Neural cell (in vitro differentiated cells): ENCODE measurements around the gene FGF1. TPM values are rescaled to one million over a fixed set of nuclear protein-coding genes. Genes with fewer than 3 reads are reported as not detected.

Experiments
- H2AFZ ChIP-seq: fragments of 200-600, 300-800 bp; sonication (generic), shearing (Covaris generic); 2 replicates; pipeline ENCODE4 v1.6.0; 2014; ENCODE audit warnings: low read depth, mild to moderate bottlenecking, antibody characterized with exemption, low read length, moderate library complexity
- H3F3A ChIP-seq: fragments of 200-600 bp; shearing (Covaris generic); 2 replicates; pipeline ENCODE4 v1.6.1; 2016; ENCODE audit warnings: mild to moderate bottlenecking, moderate library complexity, mixed read lengths, antibody characterized with exemption, low read length; ENCODE audit not compliant: insufficient read depth, poor library complexity, severe bottlenecking
- H3K27ac ChIP-seq: fragments of 200-600, 300-800 bp; sonication (generic), shearing (Covaris generic); 2 replicates; pipeline ENCODE4 v1.5.1; 2014; ENCODE audit warnings: mild to moderate bottlenecking, low read length, moderate library complexity
- H3K27me3 ChIP-seq: fragments of 300-800, 200-600 bp; sonication (generic), shearing (Covaris generic); 2 replicates; pipeline ENCODE4 v1.6.0; 2014; ENCODE audit warnings: mild to moderate bottlenecking, low read depth, low read length, moderate library complexity; ENCODE audit not compliant: insufficient read depth
- H3K36me3 ChIP-seq: fragments of 300-800, 200-600 bp; sonication (generic), shearing (Covaris generic); 2 replicates; pipeline ENCODE4 v1.5.1; 2014; ENCODE audit warnings: mild to moderate bottlenecking, antibody characterized with exemption, low read length, moderate library complexity; ENCODE audit not compliant: insufficient read depth
- H3K4me2 ChIP-seq: fragments of 300-800, 200-600 bp; sonication (generic), shearing (Covaris generic); 2 replicates; pipeline ENCODE4 v1.6.0; 2014; ENCODE audit warnings: mild to moderate bottlenecking, low read length
- H3K4me3 ChIP-seq: fragments of 300-800, 200-600 bp; sonication (generic), shearing (Covaris generic); 2 replicates; pipeline ENCODE4 v1.5.1; 2014; ENCODE audit warnings: mild to moderate bottlenecking, low read length, moderate library complexity
- H3K79me2 ChIP-seq: fragments of 200-600 bp; shearing (Covaris generic); replicated peaks from 2 replicates; pipeline ENCODE4 v1.6.0; 2014; ENCODE audit warnings: mild to moderate bottlenecking, low read length, moderate library complexity; ENCODE audit not compliant: insufficient read depth
- H3K9ac ChIP-seq: fragments of 300-800, 200-600 bp; sonication (generic), shearing (Covaris generic); 2 replicates; pipeline ENCODE4 v1.6.1; 2016; ENCODE audit warnings: mild to moderate bottlenecking, low read length, mixed read lengths
- H3K9me2 ChIP-seq: fragments of 200-600 bp; shearing (Covaris generic); 2 replicates; pipeline ENCODE4 v1.6.1; 2016; ENCODE audit warnings: mild to moderate bottlenecking, low read length, mixed read lengths; ENCODE audit not compliant: insufficient read depth
- H3K9me3 ChIP-seq: fragments of 200-600, 300-800 bp; sonication (generic), shearing (Covaris generic); 2 replicates; pipeline ENCODE4 v1.6.1; 2016; ENCODE audit warnings: mild to moderate bottlenecking, mixed run types, low read length, moderate library complexity, mixed read lengths
- H4K20me1 ChIP-seq: fragments of 200-600 bp; shearing (Covaris generic); 2 replicates; pipeline ENCODE4 v1.6.1; 2016; ENCODE audit warnings: mild to moderate bottlenecking, mixed run types; ENCODE audit not compliant: insufficient read depth
- CTCF ChIP-seq: fragments of 450-650 bp; IDR thresholded peaks from 2 replicates; pipeline ENCODE4 v1.5.1; 2014; ENCODE audit warnings: antibody characterized with exemption, mild to moderate bottlenecking, moderate library complexity; ENCODE audit not compliant: poor library complexity, severe bottlenecking
- EP300 ChIP-seq: fragments of 450-650 bp; conservative IDR thresholded peaks from 2 replicates; pipeline ENCODE4 v1.6.1; 2014; ENCODE audit warnings: antibody characterized with exemption, mild to moderate bottlenecking, moderate library complexity; ENCODE audit not compliant: poor library complexity, severe bottlenecking
- EZH2 ChIP-seq: fragments of 200-600, 300-800 bp; shearing (Covaris generic), sonication (generic); IDR thresholded peaks from 2 replicates; pipeline ENCODE4 v1.6.1; 2014; ENCODE audit warnings: antibody characterized with exemption, low read length, borderline replicate concordance, mild to moderate bottlenecking; ENCODE audit not compliant: insufficient read depth, poor library complexity, severe bottlenecking
- MXI1 ChIP-seq: fragments of 450-650 bp; conservative IDR thresholded peaks from 2 replicates; pipeline ENCODE4 v1.6.1; 2014; ENCODE audit warnings: antibody characterized with exemption, mild to moderate bottlenecking; ENCODE audit not compliant: poor library complexity, severe bottlenecking
- POLR2AphosphoS5 ChIP-seq: IDR thresholded peaks from 2 replicates; pipeline ENCODE4 v1.6.1; 2012
- RAD21 ChIP-seq: fragments of 450-650 bp; conservative IDR thresholded peaks from 2 replicates; pipeline ENCODE4 v1.6.1; 2014; ENCODE audit warnings: antibody characterized with exemption, mild to moderate bottlenecking, moderate library complexity
- REST ChIP-seq: IDR thresholded peaks from 2 replicates; pipeline ENCODE4 v1.6.1; 2012; ENCODE audit warnings: borderline replicate concordance
- SMC3 ChIP-seq: fragments of 450-650 bp; conservative IDR thresholded peaks from 2 replicates; pipeline ENCODE4 v1.6.1; 2014; ENCODE audit warnings: antibody characterized with exemption, mild to moderate bottlenecking, moderate library complexity; ENCODE audit not compliant: poor library complexity
- TAF1 ChIP-seq: IDR thresholded peaks from 2 replicates; pipeline ENCODE4 v1.6.1; 2012; ENCODE audit warnings: low read depth
- polyA plus RNA-seq: library from polyadenylated mRNA; depleted of rRNA; stranded (reverse); fragments of >200 nt; gene quantifications from 2 replicates; pipeline ENCODE4 v1.2.3, GENCODE V29; 2014

FGF1 gene
- polyA plus RNA-seq, 1 donor from 2014 or later, result not detected

GRCh38 chr5:142600092-142600491, 85.8 kb downstream of the FGF1 start:
- no peak overlapping the region for H3K4me2 ChIP-seq

GRCh38 chr5:142598338-142598700, 87.6 kb downstream of the FGF1 start:
- Histone ChIP-seq H3F3A (no peaks in the 10 kb centered on the region), H3K27me3 (no peaks in the 10 kb centered on the region), H3K9ac (no peak overlapping the region), H3K36me3 (no peaks in the 10 kb centered on the region), H3K4me3 (no peak overlapping the region), H3K27ac (no peak overlapping the region), H4K20me1 (no peaks in the 10 kb centered on the region), H3K4me2 (no peak overlapping the region), H3K9me2 (no peaks in the 10 kb centered on the region), H2AFZ (no peak overlapping the region), H3K79me2 (no peaks in the 10 kb centered on the region), H3K9me3 (no peaks in the 10 kb centered on the region)
- TF ChIP-seq EP300 (no peak), CTCF (no peak), RAD21 (no peak), MXI1 (no peak), TAF1 (no peak), POLR2AphosphoS5 (no peak), REST (no peak)

More at GRCh38 chr5:142600092-142600491, 85.8 kb downstream of the FGF1 start:
- no peak overlapping the region for H3K9ac ChIP-seq
- H3K27ac ChIP-seq, result no peak overlapping the region
- H3F3A ChIP-seq, result no peaks in the 10 kb centered on the region
- no peaks in the 10 kb centered on the region for H3K9me3 ChIP-seq
- no peak for TF ChIP-seq SMC3
- TF ChIP-seq EZH2, result no peak
- TF ChIP-seq POLR2AphosphoS5, result no peak
- TF ChIP-seq EP300, result no peak
- TF ChIP-seq MXI1, result no peak
- no peak for TF ChIP-seq REST
- TF ChIP-seq CTCF, result no peak
- no peak for TF ChIP-seq TAF1
- no peak for TF ChIP-seq RAD21
- H3K4me3 ChIP-seq, result no peak overlapping the region
- no peak overlapping the region for H2AFZ ChIP-seq
- no peaks in the 10 kb centered on the region for H4K20me1 ChIP-seq
- no peaks in the 10 kb centered on the region for H3K9me2 ChIP-seq
- H3K79me2 ChIP-seq, result no peaks in the 10 kb centered on the region
- H3K36me3 ChIP-seq, result no peaks in the 10 kb centered on the region
- no peaks in the 10 kb centered on the region for H3K27me3 ChIP-seq
